Activated CD8-positive, alpha-beta memory T cell treated with anti-CD3 and anti-CD28 coated beads for 1 hour (primary cell): ENCODE results near the gene DPEP3.

ENCODE experiments used
- DNase-seq, 2 donors: peaks; one replicate each; pipeline ENCODE4 v3.0.0-alpha.2; 2020; ENCODE audit warnings: low read depth in 1 of 2; ENCODE audit errors: extremely low read depth in 1 of 2

Gene DPEP3

DNA sequence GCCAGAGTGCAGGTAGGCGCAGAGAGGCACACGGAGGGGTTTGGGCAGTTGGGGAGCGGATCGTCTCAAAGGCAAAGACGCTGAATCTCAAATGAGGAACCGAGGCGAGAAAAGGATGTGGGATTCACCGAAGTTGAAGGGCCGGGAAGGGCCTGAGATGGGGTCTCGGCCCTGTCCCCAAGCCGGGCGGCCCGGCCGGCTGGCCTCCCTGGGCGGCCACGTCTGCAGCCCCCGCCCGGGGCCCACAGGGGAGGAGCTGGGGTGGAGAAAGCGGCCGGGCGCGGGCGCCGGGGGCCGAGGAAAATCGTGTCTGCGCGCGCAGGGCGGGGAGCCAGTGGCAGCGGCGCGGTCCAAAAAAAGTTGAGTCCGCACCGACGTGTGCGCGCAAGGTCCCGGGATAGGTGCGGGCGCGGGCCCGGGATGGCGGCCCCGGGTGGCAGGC, 12.3 kb downstream of the DPEP3 start:
- peak in 1 of 2 donors; percentile 14 for DNase-seq

DNA sequence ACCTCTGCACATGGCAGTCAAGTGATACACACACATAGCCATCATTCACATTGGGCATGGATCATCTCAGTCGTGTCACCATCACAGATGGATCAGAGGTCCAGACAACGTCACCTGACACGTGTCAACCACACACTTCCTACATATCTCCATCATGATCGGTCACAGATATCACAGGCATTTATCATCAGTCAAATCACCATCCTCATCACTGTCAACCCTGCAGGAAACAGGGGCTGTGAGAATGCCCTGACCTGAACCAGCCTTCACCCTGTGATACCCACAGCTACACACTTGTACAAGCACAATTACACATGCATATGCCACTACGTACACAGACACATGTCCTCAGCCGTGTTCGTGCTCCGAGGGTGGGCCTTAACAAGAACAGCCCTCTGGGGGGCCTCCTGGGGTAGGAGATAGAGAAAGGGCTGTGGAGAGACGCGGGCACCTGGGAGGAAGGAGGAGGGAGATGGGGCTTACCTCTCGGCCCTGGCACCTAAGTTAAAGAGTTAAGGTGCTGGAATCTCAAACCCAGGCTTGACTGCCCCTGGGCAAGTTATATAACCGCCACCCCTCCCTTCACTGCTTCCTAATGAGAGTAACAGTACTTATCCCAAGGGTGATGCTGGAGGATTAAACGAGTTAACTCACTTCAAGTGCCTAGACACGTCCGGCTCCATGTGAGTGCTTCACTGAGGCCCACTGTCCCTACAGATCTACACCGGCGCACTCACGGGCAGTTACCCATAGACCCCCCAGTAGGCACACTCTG, 12.9 kb downstream of the DPEP3 start:
- no peak for DNase-seq

DNA sequence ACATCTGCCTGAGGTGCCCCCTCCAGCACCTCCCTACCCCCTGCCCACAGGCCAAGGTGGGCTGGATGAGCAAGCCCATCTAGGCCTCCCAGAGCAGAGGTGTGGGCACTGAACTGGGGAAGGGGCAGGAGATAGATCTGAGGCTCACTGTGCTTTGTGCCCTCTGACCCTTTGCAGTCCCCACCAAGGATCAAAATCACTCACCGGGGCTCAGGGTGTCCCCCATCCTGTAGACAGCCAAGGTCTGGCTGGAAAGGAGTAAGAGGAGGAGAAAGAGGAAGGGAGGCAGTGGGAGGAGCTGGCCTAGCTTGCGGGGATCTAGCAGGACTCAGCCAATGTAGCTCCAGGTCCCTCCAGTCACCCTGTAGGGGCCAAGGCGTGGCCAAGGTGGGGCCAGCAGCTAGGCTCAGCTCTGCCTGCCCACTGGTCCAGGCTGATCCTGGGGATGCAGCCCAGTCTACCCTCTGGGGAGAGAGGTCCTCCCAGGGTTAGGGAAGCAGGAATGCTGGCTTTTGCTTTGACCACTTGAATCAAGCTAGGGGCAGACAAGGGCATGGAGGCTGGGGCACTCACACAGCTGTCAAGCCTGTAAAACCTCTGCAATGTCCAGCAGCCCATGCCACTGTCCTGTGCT, 13.6 kb downstream of the DPEP3 start:
- no peak for DNase-seq

DNA sequence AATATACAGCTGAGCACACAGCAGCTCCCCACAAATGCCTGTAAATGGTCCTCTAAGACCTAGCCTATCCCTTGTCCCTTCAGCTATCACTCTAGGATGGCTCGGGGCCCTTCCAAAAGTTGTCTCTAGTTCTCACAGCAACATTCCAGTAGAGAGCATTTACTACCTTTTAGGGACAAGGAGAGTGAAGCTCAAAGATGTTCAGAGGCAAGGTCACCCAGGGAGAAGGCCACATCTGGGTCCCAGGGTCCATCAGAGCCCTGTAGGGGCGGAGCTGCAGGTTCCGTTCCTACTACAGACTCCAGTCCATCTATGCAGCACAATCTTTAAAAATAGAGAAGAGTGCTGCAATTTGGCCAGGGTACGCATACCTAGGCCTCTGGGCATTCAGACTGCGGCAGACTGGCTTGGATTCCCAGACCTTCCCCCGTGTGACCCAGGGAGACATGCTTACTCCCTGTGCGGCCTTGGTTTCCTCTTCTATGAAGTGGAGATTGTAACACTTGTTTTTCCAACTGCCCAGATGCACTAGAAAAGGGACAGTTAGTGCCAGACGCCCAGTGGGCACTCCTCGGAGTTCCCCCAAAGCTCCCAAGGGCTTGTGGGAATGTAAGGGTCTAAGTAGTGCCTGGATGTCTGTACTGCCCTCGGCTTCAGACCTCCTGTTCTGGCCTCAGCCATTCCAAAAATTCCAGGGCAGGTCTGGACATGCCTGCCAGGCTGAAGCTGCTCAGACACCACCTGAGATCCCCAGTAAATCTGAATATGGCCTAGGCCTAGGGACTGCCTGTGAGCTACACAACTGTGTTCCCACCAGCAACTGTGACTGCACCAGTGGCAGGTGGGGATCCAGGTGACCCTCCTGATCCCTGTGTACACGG, 14.4 kb downstream of the DPEP3 start:
- DNase-seq = no peak

DNA sequence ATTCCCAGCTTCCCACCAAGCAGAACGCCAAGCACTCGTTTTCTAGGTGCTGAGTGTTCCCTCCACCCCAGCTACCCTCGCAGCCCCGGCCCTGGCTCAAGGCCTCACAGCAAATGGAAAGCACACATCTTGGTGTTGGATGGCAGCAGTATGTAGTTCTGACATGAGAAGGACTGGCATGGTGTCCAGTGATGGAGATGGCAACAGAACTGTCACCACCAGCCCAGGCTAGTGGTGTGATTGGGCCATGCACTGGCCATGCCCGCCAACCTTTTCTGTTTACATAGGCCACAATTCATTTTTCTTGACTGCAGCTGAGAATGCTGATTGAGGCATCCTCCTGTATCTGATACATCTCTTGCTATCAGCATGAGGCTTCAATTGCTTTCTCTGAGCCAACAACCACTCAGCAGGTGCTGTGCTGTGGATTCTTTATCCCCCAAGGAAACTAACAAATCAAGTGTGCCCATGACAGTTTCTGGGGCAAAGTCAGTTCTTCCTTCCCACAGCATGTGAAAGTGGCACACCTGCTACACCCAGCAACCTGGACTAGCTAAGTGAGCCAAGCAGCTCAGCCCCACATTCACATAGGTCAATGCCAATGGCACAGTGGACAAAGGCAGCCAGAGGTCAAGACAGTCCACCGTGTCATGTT, 15.7 kb downstream of the DPEP3 start:
- no peak for DNase-seq

DNA sequence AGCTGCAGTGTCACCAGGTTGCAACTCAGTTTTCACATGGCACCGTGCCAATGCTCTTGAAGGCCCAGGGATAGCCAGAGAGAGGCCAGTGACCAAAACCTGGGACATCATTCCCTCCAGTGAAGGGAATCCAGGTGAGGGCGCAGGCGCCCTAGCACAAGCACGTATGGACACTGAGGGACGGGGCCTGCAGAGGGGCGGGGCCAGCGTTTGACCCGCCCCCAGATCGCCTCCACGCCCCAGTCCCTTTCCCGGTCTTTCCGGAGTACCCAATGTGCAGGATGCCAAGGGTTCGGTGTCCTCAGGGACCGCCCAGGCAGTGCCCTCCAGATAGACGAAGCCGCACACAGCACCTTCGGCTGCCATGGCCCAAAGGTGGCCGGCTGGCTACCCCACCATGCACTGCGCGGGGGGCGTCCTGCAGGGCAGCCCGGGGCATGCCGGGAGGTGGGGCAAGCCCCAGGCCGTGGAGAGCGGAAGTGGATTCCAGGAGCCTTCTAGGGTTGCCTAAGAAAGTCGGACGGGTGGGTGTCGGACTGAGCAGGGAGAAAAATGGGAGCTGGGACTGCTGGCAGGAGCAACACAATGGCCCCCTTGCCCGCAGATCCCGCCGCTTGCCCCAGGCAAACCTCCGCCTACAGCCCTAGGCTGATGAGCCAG, 16.5 kb downstream of the DPEP3 start:
- DNase-seq = no peak

DNA sequence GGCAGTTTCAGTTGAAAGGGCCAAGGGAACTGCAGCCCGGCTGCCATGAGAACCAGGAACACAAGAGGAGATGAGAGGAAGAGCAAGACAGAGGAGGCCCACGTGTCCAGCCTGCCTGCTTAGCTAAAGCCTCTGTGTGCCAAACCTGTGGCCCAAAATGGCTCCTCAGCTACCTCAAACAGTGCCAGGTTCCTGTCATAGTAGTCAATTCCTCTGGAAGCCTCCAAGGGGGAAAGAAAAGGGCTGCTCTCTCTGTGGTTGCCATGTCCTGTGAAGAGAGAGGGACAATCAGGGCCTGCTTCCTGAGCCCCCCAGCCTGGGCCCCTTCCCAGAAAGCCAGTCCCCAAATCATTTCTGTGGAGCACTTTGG, 17.0 kb downstream of the DPEP3 start:
- no peak for DNase-seq

DNA sequence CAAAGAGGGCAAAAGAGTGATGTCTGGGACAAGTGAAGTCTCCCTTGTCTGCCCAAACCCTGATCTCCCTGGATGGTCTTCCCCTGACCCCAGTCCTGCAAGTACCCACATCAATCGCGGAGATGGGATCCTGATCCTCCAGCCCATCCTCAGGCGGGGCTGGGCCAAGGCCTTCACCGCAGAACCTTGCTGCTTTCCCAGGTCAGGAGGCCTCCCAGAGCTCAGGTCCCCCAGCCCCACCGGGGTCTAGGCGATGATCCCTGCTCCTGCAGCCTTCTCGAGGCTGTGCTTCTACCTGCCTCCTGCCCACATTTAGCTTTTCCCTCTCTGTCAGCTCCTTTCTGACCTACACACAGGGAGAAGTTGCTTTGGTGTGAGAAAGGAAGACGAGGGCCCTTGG, 18.2 kb downstream of the DPEP3 start:
- no peak for DNase-seq

DNA sequence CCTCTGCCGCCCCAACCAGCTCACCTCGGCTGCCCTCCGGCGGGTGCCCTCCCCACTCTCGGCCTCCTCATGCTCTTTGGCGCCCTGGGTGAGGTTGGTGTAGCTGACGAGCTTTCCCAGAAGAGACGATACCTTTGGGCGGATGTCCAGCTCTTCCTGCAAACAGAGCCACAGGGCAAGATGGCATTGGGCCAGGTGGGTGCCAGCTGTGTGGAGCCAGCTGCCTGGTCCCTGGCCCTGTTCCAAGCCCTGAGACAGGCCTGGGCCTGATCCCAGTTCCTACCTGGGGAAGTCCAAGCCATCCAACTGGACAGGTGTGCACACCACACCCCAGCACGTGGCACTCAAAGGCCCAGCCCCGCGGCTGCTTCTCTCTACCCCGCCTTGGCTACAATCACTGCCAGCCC, 18.7 kb downstream of the DPEP3 start:
- DNase-seq = no peak

DNA sequence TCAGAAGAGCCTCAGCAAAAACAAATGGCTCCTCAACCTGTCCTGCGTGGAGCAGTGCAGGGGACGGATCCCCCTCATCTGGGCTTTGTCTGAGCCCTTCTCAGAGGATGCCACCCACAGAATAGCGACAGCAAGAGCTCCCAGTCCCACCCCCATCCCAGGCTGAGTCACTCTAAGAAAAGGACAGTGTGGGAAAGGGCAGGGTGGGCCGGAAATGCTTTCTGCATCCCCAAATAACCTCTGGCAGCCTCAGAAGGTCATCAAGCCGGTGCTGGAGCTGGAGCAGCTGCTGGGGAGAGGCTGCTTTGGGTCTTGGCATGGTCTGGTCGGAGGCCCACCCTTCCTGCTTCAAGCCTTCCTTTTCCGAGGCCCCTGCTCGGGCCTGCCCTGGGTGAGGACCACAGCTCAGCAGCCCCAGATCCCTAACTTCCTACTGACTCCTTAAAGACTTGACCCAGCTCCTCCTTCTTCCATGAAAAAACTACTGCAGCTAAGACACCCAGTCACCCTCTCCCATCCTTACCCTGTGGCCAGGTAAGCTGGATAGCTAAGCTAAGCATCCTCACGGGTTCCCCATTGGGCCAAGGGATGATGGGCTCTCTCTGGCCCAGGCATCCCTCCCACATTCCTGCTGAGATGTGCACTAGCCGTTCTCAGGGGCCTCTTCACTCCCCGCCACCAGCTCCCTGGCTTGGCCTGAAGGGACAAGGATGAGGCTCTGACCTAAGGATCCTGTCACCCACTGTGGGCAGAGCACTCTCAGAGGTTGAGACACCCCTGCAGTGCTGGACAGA, 20.6 kb downstream of the DPEP3 start:
- DNase-seq = no peak

DNA sequence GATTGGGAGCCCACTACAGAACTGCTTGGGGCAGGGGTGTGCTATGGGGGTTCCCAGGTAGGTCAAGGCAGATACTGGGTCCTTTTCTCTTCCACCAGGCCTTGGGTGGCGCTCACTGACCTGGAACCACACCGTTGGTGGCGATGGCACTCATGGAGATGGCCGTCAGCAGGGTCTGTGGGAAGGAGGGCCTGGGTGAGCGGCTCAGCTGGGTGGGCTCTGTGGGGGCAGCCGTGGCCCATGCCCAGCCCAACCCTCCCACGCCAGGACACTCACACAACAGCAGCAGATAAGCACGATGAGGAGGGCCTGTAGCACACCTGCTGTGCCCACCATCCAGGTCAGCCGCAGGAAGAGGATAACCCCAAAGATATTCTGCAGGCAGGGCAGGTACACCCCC, 22.7 kb downstream of the DPEP3 start:
- no peak for DNase-seq

DNA sequence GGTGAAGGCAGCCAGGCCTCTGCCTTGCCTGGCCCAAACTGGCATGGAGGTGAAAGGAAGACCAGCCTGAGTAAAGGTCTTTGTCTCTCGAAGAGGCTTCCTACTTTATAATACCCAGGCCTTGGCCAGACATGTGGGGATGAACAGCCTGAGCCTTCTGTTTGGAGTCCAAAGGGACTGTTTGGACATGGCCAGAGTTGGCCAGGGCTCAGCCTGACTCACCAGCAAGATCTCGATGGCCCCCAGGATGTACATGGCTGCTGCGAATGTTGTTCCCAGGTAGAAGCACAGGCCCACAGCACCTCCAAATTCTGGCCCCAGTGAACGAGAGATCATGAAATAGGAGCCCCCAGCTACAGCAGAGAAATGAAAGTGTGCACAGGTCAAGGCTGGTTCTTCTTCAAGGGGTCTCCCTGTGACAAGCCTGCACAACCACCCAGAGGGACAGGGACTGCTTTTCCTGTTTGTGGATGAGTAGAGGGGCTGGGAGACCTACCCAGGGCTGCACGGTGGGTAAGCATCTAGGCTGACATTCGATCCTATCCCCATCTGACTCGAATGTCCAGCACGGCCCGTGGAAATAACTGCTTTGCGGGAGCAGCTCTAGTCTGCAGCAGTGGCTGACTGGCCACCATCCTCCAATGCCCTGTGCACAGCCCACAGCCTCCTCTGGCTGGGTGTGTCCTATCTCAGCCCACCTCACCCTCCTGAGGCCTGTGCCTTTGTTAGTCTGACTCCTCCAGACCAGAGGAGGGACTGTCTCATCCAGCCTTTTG, 25.7 kb downstream of the DPEP3 start:
- no peak for DNase-seq

DNA sequence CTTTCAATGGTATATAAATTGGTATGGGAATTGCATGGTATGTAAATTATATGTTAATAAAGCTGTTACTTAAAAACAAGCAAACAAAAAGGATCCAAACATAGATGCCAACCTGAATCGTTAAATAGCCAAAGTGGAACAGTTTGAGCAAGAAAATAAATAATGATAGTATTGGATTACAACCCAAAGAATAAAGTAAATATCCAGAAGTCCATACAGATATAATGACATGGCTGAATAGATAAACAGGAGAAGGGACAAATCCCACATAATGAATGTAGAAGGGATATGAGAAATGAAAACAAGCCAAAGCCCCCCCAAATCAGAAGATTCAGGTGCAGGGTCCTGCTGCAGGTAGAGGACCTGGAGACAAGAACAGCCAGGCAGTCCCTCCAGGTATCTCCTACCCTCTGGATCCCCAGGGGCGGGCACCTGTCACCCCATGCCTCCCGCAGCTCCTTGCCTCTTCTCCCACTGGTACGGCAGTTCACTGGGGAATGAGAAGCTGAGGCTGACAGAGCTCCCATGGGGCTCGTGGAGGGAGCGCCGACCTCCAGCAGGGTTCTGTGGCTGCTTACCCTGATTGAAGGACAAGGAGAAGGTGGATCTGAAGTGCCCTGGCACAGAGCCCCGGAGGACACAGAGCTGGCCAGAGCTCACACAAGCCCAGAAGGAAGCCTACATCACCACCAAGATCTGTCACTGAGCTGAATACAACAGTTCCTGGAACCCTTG, 26.5 kb downstream of the DPEP3 start:
- DNase-seq = no peak

DNA sequence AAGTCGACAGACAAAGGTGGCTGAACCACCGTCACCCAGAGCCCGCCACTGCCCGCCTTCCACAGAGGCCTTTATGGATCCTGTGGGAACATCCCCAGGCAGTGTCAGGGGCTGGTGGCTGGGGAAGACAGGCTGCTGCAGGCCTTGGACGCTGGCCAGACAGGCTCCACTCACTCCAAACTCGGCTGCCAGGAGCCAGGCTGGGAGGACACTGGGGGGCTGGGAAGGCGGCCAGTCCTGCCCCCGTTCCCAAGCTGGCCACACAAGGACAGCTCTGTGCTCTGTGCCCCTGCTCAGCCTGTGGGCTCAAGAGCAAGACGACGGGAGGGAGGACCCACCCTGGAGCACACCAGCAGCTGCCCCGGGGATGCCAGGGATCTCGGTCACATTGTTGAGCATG, 28.8 kb downstream of the DPEP3 start:
- no peak for DNase-seq

DNA sequence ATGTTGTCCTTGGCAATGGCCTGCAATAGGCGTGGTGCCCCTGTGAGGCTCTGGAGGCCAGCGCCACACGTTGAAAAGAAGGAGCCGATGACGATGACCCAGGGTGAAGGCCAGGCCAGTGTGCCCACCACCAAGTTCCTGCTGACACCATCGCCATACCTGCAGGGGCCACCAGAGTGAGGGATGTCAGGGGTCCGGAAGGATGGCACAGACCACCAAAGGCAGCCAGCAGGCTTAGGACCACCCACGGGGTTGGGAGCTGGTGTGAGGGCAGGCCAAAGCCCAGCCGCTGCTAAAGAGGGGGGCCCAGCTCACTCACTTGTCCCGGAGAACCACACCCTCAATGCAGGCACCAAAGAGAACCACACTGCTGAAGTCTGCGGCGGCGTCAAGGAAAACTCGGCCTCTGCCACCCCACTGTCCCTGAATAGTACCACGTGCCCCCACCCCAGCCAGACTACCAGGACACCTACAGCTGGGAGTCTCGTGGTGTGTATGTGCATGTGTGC, 29.9 kb downstream of the DPEP3 start:
- DNase-seq = no peak

DNA sequence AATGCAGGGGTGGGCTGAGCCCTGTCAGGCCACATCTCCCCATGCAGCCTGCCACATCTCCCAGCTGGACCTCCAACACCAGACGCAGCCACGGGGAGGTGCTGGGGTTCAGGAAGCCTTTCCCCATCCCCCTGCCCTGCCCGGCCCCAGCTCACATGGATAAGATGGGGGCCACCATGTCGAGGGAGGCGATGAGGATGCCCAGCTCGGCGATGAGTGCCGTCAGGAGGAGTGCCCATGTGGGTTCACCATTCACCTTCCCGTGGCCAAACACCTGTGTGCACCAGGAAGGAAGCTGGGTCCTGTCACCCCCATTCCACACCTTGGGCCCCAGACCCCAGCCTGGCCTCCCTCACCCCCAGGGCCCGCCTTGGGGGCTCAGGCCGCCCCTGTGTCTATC, 30.7 kb downstream of the DPEP3 start:
- DNase-seq = no peak

DNA sequence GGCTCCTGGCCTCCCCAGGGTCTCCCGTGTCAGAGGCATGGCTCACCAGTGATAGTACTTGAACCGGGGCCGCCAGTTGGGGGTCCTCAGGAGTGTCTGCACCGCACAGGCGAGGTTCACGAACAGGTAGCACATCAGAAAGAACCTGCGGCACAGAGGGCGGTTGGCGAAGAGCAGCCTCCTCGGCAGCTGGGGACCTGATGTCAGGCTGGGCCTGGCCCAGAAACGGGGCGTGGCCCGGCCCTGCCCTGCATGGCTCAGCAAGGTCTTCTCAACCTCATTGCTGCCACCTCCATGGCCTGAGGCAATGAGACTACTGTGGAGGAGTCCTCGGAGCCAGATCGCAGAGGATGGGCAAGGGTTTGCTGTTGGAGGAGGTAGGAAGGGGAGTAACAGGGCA, 32.3 kb downstream of the DPEP3 start:
- no peak for DNase-seq

DNA sequence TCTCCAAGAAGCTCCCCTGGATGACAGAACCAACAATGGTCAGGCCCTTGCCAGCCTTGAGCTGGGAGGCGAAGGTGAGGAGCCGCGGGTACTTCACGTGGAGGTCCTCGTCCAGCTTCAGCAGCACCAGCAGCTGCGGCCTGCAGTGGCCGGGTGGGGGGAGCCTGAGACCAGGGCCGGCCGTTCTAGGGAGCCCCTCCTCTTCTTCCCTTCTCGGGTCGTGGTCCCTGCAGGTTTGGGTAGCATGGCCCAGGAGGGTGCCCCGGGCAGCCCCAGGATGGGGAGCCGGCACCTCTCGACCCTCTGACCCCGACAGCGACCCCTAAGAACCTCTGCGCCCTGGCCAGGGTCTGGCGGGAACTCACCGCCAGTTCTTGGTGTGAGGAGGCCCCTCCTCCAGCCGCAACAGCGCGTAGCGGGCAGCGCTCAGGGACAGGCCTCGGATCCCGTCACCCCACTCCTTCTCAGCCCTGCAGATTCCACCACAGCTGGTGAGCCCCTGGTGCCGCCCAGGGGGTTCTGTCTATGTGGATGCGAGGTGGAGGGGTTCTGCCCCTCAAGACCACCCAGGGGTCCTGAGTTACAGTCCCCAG, 33.2 kb downstream of the DPEP3 start:
- no peak for DNase-seq
